HG02840 (cell line): ENCODE data around the gene CCDC192.
"Not testable (repeated sequence)": the region's sequence is repeated elsewhere in the genome, so short reads cannot be mapped to it uniquely, and the experiment has no call there.

Experiments used
- ATAC-seq: cut with Tn5 transposase; IDR thresholded peaks from one replicate; pipeline ENCODE4 v1.9.1; 2021; ENCODE audit warnings: mild to moderate bottlenecking, moderate library complexity, moderate number of reproducible peaks; ENCODE audit not compliant: unreplicated experiment, low FRiP score

Gene CCDC192

GRCh38 chr5:127697894-127698600 lies 5.1 kb upstream of the CCDC192 start:
- ATAC-seq: no peak

GRCh38 chr5:127699416-127699815 lies 3.8 kb upstream of the CCDC192 start:
- no peak for ATAC-seq

GRCh38 chr5:127700237-127700766 lies 2.9 kb upstream of the CCDC192 start:
- ATAC-seq: no peak

- ATAC-seq: no peak
Observed at GRCh38 chr5:127702434-127702833, 757 bp upstream of the CCDC192 start.

GRCh38 chr5:127705120-127705892 lies 2.1 kb downstream of the CCDC192 start:
- no peak for ATAC-seq

GRCh38 chr5:127706691-127707090 lies 3.5 kb downstream of the CCDC192 start:
- no peak for ATAC-seq

- ATAC-seq: no peak
Observed at GRCh38 chr5:127707209-127707608, 4.0 kb downstream of the CCDC192 start.

GRCh38 chr5:127713083-127713482 lies 9.9 kb downstream of the CCDC192 start:
- not testable (repeated sequence) for ATAC-seq

- ATAC-seq: no peak
Observed at GRCh38 chr5:127718181-127718580, 15.0 kb downstream of the CCDC192 start.

- no peak for ATAC-seq
Observed at GRCh38 chr5:127723571-127723970, 20.4 kb downstream of the CCDC192 start.

- no peak for ATAC-seq
Observed at GRCh38 chr5:127725673-127726072, 22.5 kb downstream of the CCDC192 start.

- ATAC-seq: no peak
Observed at GRCh38 chr5:127732963-127733362, 29.8 kb downstream of the CCDC192 start.

- ATAC-seq: not testable (repeated sequence)
Observed at GRCh38 chr5:127739348-127739747, 36.2 kb downstream of the CCDC192 start.

GRCh38 chr5:127739807-127740384 lies 36.7 kb downstream of the CCDC192 start:
- ATAC-seq: no peak

GRCh38 chr5:127741412-127741811 lies 38.2 kb downstream of the CCDC192 start:
- no peak for ATAC-seq

- no peak for ATAC-seq
Observed at GRCh38 chr5:127744241-127744640, 41.0 kb downstream of the CCDC192 start.

GRCh38 chr5:127746756-127747155 lies 43.6 kb downstream of the CCDC192 start:
- no peak for ATAC-seq

GRCh38 chr5:127752503-127753265 lies 49.5 kb downstream of the CCDC192 start:
- ATAC-seq: not testable (repeated sequence)

- ATAC-seq: no peak
Observed at GRCh38 chr5:127754259-127754658, 51.1 kb downstream of the CCDC192 start.

GRCh38 chr5:127754706-127755105 lies 51.5 kb downstream of the CCDC192 start:
- no peak for ATAC-seq
